ENCODE results near the gene RGL4.

RGL4 gene

DNA sequence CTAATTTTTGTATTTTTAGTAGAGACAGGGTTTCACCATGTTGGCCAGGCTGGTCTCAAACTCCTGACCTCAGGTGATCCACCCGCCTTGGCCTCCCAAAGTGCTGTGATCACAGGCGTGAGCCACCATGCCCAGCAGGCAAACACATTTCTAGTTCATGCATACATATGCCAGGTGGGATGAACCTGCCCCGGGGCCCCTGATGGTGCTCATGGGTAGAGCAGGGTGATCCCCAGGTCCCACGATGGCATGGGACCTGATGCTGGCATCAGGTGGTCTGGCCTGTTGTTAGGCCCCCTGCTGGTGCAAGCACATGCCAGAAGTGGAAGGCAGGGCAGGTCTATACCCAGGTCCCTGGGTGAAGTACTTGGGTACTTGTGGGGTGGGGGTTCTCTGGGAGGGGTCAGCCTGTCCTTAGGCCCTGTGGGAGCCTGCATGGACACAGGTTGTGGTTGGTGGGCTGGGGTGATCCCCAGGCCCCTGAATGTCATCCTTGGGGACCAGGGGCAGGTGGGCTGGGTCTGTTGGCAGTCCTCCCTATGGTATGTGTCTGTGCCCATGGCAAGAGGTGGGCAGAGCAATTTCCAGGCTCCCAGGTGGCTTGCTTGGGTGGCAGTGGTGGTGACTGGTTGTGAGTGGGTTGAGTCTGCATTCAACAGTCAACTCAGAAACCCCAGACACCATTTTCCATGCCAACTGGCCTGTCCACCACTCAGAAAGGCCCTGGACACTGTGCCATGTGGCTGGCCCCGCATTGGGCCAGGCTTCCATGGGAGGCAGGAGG, 9.6 kb upstream of the RGL4 start:
- no peak for DNase-seq

DNA sequence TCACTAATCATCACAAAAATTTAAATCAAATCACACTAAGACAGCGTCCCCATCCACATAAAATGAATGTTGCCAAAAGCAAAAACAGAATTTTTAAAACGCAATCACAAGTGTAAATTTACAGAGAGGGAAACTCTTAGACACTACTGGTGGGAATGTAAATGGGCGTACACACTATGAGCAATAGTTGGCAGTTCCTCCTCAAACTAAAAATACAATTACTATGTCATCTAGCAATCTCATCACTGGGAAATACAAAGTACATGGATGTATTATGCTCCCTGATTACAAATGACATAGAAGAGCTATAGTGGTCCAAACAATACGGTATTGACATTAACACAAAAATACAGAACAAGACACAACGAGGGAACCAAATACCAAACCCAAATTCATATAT, 8.7 kb upstream of the RGL4 start:
- no peak for DNase-seq

DNA sequence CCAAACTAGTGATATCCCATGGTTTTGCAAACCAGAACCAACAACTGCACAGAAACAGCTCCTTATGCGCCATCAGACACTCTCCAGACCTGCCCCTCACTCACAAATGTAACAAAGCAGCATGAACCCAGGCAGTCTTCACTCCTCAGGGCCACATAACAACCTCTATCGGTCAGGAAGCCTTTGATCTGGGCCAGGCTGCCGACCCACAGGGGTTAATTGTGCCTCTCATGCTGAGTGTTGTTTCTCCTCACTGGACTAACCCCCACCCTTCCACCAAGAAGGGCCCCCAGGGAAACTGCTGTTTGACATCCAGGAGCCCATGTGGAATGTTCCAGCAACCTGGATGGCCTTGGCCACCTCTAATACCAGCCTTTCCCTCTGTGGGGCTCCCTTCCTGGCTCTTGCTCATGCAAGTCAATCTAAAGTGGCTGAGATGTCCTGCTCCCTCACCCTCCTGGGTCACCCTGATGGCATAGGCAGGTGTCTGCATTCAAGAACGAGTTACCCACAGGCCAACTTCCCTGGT, 7.9 kb upstream of the RGL4 start:
- no peak for DNase-seq

DNA sequence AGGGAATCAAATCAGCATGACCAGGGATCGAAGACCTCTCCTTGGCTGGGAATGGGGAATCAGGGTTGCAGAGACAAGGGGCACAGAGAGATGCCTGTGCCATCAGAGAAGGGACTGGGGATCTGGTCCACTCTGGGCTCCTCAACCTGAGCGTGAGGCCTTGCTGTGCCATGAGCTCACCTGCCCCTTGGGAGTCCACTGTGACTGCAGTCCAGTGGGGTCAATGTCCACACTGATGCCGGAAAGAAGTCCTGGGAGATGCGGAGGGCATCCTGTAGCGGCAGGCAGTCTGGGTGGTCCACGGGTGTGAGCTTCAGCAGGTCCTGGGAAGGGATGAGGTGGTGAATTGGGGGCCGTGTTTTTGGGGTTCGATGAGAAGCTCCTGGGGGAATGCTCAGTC, 7.3 kb upstream of the RGL4 start:
- DNase-seq = no peak

DNA sequence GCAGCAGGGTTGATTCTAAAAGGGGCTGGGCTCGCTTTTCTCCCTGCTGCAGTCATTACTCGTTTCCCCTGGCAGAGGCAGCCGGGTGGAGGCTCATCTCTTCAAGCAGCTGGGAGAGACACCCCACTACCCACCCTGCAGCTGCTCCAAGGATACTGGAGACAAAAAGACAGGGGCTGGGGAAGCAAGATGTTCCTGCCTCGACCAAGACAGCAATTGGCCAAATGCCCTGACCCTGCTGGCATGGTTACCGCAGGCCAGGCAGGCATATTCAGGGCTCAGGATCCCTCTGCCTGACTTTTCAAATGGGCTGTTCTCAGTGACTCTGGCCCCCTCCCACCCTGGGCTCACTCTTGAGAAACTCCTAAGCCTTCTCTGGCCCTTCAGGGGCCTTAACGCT, 6.8 kb upstream of the RGL4 start:
- no peak for DNase-seq

DNA sequence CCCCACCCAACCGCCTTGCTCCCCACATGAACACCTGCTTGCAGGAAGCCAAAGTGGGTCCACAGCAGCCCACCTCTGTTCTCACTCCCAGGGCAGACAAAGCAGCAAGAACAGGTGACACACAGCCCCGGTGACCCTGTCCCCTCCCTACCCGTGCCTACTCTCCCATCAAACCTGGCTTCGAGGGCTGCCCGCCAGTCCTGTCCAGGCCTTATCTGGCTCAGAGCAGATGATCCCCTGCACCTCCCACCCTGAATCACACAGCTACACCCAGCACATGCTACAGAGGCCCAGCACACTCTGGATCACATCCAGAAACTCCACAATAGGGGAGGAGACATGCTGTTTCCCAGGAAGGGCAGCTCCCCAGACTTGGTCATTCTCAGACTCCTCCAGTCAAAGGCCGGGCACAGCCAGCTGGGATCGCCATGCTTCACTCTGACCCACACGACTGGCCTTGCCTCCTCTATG, 6.2 kb upstream of the RGL4 start:
- no peak for DNase-seq

DNA sequence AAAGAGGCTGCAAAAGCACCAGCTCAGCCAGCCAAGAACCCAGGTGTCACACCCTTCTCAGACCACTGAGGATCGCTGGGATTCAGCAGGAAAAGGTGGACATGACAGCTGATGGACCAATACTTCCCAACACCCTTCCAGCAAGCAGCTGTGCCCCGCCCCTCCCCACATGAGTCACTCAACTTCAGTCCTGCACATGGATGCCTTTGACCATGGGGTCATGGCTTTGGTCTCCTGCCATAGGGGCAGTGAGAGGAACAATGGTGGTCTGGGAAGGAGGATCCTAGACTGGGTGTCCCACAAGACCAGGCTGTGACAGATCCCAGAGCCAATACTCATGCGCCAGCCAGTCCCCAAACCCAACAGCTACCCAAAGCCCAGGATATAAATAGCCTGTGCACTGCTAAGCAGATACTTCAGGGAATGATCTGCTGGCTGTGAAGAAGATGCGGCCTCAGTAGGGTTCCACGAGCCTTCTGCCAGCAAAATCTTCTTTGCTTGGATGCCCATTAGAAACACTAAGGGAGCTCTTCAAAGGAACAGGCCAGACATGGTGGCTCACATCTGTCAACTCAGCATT, 5.5 kb upstream of the RGL4 start:
- DNase-seq = no peak

DNA sequence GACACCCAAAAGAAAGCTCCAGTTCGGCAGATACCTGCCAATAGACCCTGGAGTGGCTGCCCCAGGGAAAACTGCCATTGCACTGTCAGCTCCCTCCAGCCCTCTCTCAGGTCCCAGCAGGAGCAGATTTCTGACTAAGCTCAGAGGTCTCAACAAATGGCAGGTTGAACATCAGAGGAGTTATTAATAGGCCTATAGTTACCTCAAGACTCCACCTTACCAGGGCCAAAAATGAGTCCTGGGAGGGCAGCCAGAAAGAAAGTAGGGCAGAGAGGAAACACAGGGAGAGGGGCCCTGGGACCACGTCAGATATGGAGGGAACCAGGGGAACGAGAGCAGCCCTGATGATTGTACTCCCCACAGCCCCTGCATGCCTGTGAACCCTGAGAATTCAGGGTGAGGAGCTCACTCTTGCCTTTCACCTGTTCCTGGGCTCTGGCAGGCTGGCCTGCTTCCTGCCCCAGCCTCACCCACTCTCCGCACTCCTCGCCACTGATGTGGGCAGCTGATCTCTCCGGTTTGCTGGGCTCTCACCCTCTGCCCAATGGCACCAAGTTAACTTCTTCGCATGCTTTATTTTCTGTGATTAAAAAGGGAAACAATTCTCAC, 4.3 kb upstream of the RGL4 start:
- no peak for DNase-seq

DNA sequence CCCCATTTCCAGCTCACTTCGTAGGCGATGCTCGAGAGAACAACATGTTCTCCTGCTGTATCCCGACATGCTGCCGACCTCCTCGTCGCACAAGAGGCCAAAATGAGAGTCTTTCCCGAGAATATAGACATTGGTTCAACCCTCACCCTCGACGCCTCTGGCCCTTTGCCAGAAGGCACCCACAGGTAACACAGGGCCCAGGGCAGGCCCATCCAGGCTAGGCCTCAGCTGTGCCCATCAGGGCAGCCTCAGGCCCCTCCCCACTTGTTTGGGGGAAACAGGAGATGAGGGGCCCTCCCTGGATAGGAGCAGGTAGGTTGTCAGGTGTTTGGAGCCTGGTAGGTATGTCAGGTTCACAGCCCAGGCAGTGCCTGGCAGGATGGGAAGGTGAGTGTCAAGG, 2.7 kb upstream of the RGL4 start:
- no peak for DNase-seq

DNA sequence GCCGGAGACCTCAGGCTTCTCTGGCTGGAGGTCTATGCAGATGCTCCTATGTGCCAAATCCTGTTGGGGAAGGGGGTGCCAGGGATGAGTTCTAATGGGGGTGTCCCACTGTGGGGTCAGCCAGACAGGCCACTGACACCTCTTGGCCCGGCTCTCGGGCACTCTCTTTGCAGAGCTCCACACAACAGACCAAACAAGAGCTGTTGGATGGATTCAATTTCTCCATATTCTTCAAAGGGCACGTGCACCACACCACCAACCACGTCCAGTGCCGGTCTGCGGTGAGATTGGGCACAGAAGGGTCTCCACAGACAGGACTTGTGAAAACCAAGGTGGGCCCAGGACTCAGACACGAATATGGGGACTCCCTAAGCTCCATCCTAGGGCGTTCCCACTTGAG, 2.2 kb upstream of the RGL4 start:
- DNase-seq = no peak

DNA sequence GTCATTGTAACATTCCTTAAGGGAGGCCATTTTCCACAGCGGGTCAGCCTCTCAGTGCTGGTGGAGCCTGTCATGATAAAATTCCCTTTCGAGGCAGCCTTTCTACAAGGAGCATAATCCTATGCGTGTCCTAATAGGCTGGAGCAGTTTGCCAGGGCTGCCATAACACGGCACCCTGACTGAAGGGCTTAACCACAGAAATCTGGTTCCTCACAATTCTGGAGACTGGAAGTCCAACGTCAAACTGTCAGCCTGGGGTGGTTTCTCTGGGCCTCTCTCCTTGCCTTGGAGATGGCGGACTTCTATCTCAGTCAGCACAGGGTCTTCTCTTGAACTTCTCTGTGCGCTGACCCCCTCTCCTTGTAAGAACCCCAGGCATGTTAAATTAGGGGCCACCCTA, 1.4 kb upstream of the RGL4 start:
- DNase-seq = no peak

DNA sequence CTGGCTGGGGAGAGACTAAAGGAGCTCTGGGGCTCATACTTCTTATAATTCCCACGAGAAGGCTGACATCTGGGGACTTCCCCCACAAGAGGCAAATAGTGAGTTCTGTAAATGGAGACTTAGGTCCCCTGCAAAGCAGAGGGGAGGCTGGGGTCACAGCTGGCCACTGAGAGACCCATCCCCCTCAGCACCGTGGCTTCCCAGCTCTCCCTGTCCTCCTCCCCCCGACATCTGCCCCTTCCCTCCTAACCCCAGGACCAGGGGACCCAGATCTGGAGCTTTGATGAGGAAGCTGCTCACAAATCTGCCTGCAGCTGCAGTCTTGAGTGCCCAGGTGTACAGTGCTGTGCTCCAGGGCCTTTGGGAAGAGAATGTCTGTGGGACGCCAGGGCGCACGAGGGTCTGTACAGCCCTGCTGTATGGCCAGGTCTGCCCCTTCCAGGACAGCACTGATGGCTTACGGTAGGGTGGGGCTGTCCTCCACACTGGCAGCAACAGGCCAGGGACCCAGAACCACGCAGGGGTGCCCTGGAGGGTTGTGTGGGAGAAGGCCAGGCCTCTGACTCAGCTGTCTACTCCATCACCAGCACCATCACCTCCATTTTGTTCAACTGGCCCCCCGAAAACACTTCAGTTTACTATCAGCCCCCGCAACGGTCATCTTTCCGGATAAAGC, 1.1 kb downstream of the RGL4 start:
- no peak for DNase-seq

DNA sequence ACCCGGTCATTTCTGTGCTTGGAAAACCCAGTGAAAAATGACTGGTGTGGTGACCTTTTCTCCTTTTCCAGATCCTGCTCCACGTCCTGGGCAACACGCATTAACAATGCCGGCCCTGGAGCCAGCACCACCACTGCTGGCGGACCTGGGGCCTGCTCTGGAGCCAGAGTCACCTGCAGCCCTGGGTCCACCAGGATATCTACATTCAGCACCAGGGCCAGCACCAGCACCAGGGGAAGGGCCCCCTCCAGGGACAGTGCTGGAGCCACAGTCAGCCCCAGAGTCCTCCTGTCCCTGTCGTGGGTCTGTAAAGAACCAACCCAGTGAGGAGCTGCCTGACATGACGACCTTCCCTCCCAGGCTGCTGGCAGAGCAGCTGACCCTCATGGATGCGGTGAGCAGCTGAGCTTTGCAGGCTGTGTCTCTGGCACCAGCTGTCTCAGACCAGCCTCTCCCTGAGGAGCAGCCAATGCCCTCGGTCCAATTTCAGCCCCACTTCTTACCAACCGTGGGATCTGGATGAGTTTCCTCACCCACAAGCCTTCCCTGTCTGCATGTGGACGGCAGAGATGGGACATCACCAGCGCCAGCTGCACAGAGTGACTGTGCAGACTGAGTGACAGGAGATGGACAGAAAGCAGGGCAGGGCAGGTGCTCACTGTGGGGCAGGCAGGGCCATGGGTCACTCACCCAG, 1.9 kb downstream of the RGL4 start:
- no peak for DNase-seq

DNA sequence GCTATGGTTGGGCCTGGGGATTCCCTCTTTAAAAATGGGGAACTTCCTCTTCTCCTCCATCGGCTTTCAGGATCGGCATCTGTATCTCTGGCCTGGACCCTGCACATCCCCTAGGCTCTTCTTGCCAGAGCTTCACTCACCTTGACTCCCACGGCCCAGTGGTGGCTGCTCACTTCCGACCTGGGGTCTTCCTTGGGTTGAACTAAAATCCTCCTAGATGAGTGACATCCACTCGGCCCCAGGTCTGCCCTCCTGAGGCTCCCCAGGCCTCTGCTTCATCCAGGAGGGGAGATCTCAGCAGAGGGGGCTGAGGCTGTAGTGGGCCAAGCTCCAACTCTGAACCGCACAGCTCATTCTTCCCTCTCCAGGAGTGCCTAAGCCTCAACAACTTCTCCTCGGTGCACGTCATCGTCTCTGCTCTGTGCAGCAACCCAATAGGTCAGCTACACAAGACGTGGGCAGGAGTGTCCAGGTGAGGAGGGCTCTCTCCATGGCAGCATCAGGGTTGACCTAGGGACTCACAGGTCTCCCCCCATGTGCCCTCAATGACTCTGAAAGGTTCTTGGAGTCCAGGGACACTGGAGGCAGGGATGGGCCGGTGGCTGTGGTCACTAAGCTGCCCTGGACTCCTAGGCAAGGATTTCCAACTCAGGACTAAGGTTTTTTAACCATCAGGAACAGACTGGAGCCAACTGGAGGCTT, 3.3 kb downstream of the RGL4 start:
- DNase-seq = no peak

DNA sequence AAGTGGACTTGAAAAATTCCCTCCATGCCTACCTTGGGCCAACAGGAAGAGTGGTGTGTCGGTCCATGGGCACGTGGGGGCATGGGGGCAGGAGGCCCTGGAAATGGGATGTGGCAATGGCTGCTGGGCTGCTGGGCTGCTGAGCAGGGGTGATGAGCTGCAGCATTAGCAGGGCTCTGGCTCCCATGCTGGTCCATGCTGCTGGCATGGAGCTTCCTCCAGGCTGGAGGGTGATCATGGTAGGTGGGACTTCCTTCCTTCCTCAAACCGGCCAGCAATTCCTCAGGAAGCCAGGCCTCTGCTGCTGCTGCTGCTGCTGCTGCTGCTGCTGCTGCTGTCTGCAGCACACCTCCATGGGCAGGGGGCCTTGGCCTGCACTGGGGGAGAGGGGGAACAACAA, 4.3 kb downstream of the RGL4 start:
- no peak for DNase-seq

DNA sequence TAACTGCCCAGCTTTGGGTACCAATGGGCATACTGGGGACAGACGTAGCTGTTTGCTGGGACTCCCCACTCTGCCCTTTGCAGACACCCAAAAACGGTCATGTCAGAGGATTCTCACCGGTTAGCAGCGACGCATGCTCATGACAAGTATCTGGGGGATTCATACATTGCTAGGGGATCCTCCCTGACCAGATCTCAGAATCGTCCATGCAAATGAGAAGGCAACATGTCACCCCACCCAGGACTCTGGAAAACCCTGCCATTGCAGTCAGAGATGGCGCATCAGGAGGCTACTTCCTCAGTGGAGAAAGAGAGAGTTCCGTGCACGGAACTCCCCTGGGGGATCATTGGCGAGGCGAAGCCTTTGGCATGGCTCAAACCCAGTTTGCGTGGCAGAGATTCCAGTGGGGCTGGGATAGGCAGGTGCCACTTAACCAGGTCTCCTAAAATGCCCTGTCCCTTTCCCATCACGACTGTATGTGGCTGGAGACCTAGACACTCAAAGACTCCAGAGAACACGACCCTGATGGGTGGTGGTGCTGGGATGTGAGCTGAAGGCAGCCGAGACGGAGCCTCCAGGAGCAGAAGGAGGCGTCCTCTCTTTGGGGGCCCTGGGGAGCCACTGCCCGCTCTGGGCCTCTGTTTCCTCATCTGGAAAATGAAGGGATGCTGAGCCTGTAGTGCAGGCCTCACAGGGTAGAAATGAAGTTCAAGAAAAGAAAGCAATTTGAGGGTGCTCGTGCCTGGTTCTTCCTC, 4.9 kb downstream of the RGL4 start:
- DNase-seq = no peak

DNA sequence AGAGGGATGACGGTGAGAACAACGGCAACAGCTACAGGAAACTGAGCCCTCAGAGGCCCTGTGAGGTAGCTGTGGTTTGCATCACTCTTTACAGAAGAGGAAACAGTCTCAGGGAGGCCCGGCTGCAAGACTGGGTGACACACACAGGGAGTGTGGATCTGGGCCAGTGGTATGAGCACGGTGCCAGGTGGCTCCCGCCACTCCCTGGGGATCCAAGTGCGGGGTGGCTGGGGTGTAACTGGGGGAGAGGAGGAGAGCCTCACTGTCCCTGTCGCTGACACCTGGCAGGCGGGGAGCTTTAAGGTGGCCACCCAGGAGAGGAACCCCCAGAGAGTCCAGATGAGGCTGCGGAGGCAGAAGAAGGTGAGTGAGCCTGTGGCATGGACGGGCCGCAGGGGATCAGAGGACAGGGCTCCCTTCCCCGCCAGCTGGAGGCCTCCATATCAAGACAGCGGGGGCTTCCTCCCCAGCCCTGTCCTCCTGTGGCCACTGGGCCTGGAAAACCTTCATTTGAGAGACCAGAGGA, 5.6 kb downstream of the RGL4 start:
- DNase-seq = peak; percentile 84 to 86

DNA sequence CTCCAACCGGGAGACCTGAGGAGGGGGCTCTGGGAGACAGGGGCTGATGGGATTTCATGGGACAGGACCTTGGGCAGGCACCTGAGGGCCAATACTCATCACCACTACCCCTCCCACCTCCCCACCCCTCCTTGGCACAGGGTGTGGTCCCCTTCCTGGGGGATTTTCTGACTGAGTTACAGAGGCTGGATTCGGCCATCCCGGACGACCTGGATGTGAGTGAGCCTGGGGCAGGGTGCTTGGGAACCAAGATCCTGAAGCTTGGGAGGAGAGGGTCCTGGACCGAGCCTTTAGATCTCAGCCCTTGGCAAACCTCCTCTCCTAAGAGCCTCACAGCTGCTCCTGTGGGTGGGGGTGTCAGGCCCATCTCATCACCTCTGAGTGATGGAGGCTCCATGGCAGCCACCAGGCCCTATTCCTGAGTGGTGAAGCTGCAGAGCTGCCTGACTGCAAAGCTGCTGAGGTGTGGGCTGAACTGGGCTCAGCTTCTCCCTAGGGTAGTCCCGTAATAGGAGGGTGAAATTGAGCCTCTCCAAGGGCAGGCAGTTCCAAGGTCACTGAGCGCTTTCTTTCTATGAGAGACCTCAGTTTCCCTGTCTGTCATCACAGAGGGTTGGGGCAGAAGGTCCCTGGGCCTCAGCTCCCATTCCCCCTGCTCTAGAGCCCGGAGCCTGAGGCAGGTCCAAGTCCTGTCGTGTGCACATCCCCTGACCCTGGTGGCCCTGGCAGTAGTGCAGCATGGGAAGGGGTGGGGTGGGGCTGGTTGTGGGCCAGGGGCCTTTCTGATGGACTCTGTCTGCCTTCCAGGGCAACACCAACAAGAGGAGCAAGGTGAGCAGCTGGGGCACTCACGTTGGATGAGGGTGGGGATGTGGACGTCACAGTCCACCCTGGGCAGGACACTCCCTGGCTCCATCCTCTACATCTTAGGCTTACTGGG, 6.5 kb downstream of the RGL4 start:
- no peak for DNase-seq

DNA sequence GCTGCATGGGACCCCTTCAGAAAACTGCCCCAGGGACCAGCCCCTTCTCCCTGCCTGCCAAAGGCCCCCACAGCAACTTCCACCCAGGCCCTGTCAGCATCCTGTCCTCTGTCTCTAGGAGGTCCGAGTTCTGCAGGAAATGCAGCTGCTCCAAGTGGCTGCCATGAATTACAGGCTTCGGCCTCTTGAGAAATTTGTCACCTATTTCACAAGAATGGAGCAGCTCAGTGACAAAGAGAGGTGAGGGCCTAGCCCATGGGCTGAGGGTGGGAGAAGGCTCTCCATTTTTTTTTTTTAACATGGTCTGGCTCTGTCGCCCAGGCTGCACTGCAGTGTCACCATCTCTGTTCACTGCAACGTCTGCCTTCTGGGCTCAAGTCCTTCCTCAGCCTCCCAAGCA, 7.3 kb downstream of the RGL4 start:
- DNase-seq = no peak

DNA sequence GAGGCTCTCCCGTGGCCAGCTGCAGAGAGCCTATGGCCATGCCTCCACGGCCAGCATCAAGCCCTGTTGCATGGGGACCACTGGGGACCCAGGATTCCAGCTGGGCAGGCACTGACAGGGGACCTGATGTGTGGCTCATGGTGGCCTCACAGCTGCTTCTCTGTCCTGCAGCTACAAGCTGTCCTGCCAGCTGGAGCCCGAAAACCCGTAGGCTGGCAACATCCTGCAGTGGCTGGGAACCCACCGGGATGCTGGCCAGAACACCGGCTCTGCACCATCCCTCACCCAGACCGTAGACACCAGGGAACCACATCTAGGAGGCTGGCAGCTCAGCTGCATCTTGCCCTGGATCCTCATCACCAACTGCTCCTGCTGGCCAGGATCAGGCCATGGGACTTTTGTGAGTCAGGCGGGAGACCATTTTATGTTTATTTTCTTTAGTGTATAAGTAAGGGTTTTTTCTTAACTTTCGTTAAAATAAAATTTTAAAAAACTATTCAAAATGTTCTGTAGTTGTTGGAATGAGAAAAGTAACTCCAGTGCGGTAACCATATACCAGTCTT, 7.9 kb downstream of the RGL4 start:
- no peak for DNase-seq

Measured in CD4-positive, alpha-beta T cell treated with Interleukin-4 for 1 hour (primary cell).